GM18520 (cell line): ENCODE data around the gene BTBD6.

Experiments
- ATAC-seq: cut with Tn5 transposase; IDR thresholded peaks from one replicate; pipeline ENCODE4 v1.9.1; 2021; ENCODE audit not compliant: unreplicated experiment

The BTBD6 gene

GRCh38 chr14:105211086-105211757 lies 37.1 kb upstream of the BTBD6 start:
- no peak for ATAC-seq

DNA sequence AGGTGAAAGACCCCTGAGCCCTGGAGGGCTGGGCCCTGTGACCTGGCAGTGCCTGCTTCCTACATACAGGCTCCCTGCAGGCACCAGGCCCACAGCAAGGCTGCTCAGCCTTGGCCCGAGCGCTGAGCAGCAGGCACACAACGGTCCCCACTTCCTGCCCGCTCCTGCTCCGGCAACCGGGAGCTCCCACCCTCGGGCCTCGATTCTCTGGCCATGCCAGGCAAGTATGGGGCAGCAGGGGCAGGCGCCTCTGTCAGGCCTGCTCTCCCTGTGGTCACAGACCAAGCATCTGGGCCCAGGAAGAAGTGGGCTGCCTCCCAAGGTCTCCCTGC lies 36.6 kb upstream of the BTBD6 start:
- ATAC-seq, result no peak

- ATAC-seq, result no peak
Measured at GRCh38 chr14:105212541-105213300, 35.6 kb upstream of the BTBD6 start.

DNA sequence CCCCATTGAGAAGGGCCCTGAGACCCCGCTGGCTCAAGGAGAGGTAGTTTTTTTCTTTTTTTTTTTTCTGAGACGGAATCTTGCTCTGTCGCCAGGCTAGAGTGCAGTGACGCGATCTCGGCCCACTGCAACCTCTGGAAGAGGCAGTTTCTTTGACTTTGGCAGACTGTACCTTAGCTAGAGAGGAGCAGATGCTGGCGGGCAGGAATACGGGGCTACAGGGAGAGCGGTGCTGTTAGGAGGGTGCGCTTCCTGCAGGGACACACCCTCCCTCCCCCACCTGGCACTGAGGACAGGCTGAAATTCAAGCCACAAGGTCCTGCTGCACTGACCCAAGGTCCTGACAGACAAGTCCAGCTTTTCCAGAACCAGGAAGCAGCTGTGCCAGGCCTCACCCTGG lies 35.0 kb upstream of the BTBD6 start:
- no peak for ATAC-seq

GRCh38 chr14:105214324-105214915 lies 33.9 kb upstream of the BTBD6 start:
- no peak for ATAC-seq

DNA sequence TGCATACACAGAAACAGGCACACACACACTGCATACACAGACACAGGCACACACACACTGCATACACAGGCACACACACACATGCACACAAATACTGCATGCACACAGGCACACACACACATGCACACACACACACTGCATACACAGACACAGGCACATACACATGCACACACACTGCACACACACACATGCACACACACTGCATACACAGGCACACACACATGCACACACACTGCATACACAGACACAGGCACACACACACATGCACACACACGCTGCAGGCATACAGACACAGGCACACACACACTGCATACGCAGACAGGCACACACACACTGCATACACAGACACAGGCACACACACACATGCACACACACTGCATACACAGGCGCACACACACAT lies 32.7 kb upstream of the BTBD6 start:
- no peak for ATAC-seq

DNA sequence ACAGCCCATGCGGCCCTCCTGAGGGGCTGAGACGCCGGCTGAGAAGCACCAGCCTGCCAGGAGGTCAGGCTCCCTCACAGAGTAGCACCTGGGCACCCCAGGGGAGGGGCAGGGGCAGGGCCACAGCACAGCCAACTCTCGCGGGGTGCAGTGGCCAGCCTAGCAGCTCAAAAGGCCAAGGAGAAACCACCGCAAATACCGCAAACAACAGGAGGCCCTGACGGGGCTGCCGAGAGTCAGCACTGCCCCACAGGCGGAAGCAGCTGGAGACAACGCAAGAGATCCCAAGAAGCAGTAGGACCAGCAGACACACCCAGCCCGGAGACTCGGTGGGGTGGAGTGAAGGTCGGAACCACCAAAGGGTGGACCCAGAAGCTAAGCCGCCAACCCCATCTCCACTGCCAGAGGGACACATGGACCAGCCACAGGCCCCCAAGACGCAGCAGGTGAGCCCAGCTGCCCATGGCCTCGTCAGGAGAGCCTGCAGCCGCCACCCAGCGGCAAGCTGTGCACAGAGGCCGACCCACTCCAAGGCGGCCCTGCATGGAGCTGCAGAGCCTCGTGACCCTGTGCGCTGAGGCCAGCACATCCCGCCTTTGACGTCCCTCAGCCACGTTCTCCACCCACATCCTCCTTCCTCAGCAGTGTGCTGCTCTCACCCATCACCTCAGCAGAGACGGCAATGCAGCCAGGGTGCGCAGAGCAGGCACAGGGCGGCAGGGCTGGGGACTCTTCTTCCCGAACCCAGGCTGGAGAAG lies 31.7 kb upstream of the BTBD6 start:
- ATAC-seq, result no peak

GRCh38 chr14:105217774-105218173 lies 30.6 kb upstream of the BTBD6 start:
- ATAC-seq, result no peak

GRCh38 chr14:105218611-105219010 lies 29.7 kb upstream of the BTBD6 start:
- no peak for ATAC-seq

DNA sequence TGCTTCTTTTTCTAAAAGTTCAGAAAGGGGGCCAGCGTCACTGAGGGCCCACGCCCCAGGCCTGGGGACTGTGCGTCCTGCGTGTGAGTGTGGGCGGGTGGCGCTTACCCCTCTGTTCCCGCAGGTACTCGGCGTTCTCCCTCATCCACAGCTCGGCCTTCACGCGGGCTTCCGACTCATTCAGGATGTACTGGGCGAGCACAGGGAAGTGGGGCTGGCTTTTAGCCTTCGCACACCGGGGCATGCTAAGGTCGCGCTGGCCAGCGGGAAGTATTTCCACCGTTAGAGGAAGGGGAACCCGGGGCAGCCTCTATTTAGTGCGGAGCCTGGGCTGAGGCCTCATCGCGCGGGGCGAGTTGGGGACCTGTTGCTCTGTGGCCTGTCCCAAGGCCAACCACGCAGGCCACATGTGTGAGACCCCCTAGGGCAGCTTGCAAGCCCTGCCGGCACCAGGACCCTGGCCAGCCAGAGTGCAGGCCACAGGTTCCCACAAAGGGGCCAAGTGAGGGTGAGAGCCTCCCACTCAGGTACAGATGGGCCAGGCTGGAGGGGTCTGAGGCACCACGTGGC lies 29.2 kb upstream of the BTBD6 start:
- ATAC-seq, result no peak

DNA sequence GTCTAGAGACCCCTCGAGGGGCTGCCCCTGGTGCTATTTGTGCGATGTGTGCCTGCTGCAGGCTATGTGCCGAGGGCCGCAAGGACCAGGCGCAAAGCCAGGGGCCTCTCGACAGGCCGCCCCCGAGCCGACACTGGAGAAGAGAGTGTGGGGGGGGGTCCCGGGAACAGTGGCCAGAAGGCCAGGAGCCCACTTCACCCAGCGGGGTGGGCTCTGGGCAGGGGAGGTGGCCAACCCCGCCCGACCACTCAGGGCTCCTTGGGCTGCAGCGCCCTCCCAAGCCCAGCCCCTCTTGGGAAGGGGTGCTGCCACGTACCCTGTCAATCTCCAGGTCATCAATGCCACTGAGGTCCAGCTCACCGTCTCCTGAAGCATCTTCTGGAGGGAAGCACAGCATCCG lies 28.6 kb upstream of the BTBD6 start:
- no peak for ATAC-seq

- ATAC-seq, result no peak
Measured at GRCh38 chr14:105220699-105221597, 27.4 kb upstream of the BTBD6 start.

- no peak for ATAC-seq
Measured at GRCh38 chr14:105221598-105222178, 26.6 kb upstream of the BTBD6 start.

DNA sequence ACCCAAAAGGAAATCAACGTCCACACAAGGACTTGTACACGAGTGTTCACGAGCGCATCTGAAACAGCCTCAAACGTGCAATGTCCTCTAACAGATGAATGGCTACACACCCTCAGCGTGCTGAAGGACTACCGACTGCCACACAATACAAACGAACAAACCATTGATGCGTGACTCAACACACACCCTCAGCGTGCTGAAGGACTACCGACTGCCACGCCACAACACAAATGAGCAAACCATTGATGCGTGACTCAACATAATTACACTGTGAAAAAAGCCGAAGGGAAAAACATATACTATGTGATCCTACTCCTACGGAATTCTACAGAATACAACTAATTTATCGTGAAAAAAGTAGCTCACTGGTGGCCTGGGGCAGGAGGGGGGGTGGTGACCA lies 25.1 kb upstream of the BTBD6 start:
- no peak for ATAC-seq

DNA sequence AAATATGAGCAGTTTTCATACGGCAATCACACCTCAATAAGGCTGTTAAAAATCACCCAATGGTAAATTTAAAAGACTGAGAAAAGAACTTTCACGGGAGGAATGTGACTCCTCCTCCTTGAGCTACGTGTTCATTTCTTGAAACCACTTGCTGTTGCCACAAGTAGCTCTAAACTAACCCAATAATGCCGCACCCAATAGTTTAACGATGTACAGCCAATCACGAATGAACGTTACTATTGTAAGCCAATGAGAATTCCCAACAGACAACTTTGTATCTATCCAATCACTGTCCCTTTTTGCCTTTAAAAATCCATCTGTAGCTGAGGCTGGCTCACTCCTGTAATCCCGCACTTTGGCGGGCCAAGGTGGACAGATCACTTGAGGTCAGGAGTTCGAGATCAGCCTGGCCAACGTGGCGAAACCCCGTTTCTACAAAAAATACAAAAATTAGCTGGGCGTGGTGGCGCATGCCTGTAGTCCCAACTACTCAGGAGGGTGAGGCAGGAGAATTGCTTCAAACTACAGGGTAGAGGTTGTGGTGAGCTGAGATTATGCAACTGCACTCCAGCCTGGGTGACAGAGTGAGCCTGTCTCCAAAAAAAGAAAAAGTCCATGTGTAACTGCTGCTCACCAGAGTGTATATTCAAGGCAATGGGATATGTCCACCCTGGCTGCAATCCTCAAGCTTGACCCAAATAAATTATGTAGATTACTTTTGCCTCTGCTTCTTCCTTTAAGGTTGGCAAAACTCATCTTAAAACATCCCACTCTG lies 24.4 kb upstream of the BTBD6 start:
- ATAC-seq, result no peak

DNA sequence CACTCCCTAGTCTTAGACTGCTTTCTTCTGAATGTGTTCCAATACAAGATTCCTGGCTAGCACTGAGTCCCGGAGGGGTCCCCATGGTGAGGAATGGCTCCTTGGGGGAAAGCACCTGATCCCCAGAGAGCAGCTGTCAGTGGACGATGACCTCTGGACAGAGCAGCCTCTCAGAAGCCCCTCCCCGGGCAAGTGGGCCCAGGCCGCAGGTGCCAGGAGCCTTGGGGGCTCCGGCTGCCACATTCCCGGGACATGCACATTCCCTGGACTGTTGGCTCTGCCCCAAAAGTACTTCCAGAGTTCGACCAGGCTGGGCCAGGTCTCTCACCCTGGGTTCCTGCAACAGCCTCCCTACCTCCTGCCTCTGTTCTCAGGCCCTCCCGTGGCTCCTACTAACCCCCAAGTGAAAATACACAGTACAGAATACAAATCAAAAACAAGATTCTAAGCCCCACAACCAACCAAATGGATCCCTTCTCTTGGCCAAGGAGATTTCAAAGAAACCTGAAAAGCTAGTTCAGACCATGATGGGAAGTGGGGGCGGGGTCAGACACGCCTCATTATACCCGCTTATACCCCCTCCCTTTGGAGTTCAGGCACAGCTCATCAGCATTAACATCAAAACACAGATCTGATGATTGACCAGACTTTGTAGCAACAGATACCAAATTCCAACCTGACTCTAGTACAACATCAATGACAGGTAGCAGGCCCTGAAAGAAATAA lies 23.3 kb upstream of the BTBD6 start:
- no peak for ATAC-seq

DNA sequence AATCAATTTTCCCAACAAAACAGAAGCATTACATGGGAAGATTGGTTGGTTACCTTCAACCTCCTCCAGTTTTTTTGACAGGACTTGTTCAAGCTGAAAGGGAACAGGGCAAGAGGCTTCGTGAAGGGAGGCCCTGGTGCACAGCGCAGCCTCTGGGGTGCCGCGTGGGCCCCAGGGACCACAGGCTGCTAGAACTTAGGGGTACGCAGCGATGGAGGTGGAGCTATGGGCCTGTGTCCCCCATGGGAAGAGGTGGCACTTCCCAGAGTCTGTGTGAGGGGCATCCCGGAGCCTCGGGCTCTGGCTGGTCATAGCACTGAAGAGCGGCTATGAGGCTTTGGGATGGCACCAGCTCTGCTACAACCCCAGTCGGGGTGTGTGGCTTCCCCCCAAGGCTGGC lies 22.1 kb upstream of the BTBD6 start:
- ATAC-seq, result no peak

GRCh38 chr14:105227346-105227745 lies 21.0 kb upstream of the BTBD6 start:
- no peak for ATAC-seq

- ATAC-seq, result no peak
Measured at GRCh38 chr14:105228562-105228961, 19.8 kb upstream of the BTBD6 start.
